H9 (cell line): ENCODE measurements around the gene ITPKB. TPM values are rescaled to one million over a fixed set of nuclear protein-coding genes. Genes with fewer than 3 reads are reported as not detected.
A peak's percentile ranks its signal among the peaks of the same experiment; 100 is the strongest.

Source experiments
- DNase-seq: peaks from one replicate; pipeline ENCODE4 v3.0.0-alpha.2; 2017
- H2AFZ ChIP-seq: one replicate; pipeline ENCODE4 v1.6.1; 2013; ENCODE audit warnings: mild to moderate bottlenecking, low read length, control low read depth, moderate library complexity
- H2AK5ac ChIP-seq: 2 replicates; pipeline ENCODE4 v1.6.1; 2013; ENCODE audit warnings: low read length, control low read depth, mixed read lengths; ENCODE audit not compliant: insufficient read length
- H2BK120ac ChIP-seq: one replicate; pipeline ENCODE4 v1.6.1; 2013; ENCODE audit warnings: low read depth, mild to moderate bottlenecking, low read length, control low read depth, inconsistent platforms; ENCODE audit not compliant: poor library complexity, severe bottlenecking
- H2BK12ac ChIP-seq: 2 replicates; pipeline ENCODE4 v1.6.1; 2013; ENCODE audit warnings: low read length, control low read depth, mixed read lengths, low read depth; ENCODE audit not compliant: insufficient read length
- H2BK15ac ChIP-seq: 2 replicates; pipeline ENCODE4 v1.6.1; 2013; ENCODE audit warnings: low read depth, low read length, control low read depth
- H2BK20ac ChIP-seq: one replicate; pipeline ENCODE4 v1.6.1; 2013; ENCODE audit warnings: low read depth, mild to moderate bottlenecking, low read length, control low read depth, inconsistent platforms; ENCODE audit not compliant: poor library complexity, severe bottlenecking
- H2BK5ac ChIP-seq: 2 replicates; pipeline ENCODE4 v1.6.1; 2013; ENCODE audit warnings: low read length, control low read depth, mixed read lengths; ENCODE audit not compliant: insufficient read length
- H3K14ac ChIP-seq: 2 replicates; pipeline ENCODE4 v1.6.1; 2013; ENCODE audit warnings: low read length, control low read depth; ENCODE audit not compliant: insufficient read depth
- H3K18ac ChIP-seq: 2 replicates; pipeline ENCODE4 v1.6.1; 2013; ENCODE audit warnings: low read depth, mild to moderate bottlenecking, mixed read lengths, low read length, control low read depth; ENCODE audit not compliant: insufficient read length
- H3K23ac ChIP-seq: 2 replicates; pipeline ENCODE4 v1.6.1; 2013; ENCODE audit warnings: low read length, control low read depth, mixed read lengths, low read depth; ENCODE audit not compliant: insufficient read length
- H3K23me2 ChIP-seq: 2 replicates; pipeline ENCODE4 v1.6.1; 2013; ENCODE audit warnings: low read depth, mild to moderate bottlenecking, mixed read lengths, low read length, control low read depth; ENCODE audit not compliant: insufficient read length, poor library complexity, severe bottlenecking
- H3K27ac ChIP-seq: 2 replicates; pipeline ENCODE4 v1.5.1; 2013; ENCODE audit warnings: low read length, control low read depth, mixed read lengths, low read depth; ENCODE audit not compliant: insufficient read length
- H3K27me3 ChIP-seq: 2 replicates; pipeline ENCODE4 v1.6.1; 2013; ENCODE audit warnings: low read length, control low read depth, inconsistent platforms; ENCODE audit not compliant: insufficient read depth
- H3K4ac ChIP-seq: 2 replicates; pipeline ENCODE4 v1.6.1; 2013; ENCODE audit warnings: low read depth, mild to moderate bottlenecking, control low read depth, inconsistent platforms, low read length, moderate library complexity
- H3K4me1 ChIP-seq: 2 replicates; pipeline ENCODE4 v1.6.1; 2013; ENCODE audit warnings: low read length, control low read depth, inconsistent platforms; ENCODE audit not compliant: insufficient read depth
- H3K4me2 ChIP-seq: 2 replicates; pipeline ENCODE4 v1.6.1; 2013; ENCODE audit warnings: low read length, control low read depth, mixed read lengths; ENCODE audit not compliant: insufficient read length, insufficient read depth
- H3K56ac ChIP-seq: 2 replicates; pipeline ENCODE4 v1.6.1; 2013; ENCODE audit warnings: low read depth, mild to moderate bottlenecking, mixed read lengths, low read length, control low read depth; ENCODE audit not compliant: insufficient read length
- H3K79me1 ChIP-seq: 2 replicates; pipeline ENCODE4 v1.6.1; 2013; ENCODE audit warnings: low read depth, mild to moderate bottlenecking, moderate library complexity, low read length, control low read depth, inconsistent platforms; ENCODE audit not compliant: insufficient read depth, poor library complexity, severe bottlenecking
- H3K79me2 ChIP-seq: 2 replicates; pipeline ENCODE4 v1.6.1; 2013; ENCODE audit warnings: low read length, control low read depth, inconsistent platforms; ENCODE audit not compliant: insufficient read depth
- H3K9ac ChIP-seq: 2 replicates; pipeline ENCODE4 v1.6.1; 2013; ENCODE audit warnings: low read length, control low read depth, mixed read lengths; ENCODE audit not compliant: insufficient read length; ENCODE audit errors: extremely low read depth
- H3K9me3 ChIP-seq: one replicate; pipeline ENCODE4 v1.6.1; 2013; ENCODE audit warnings: low read depth, low read length, inconsistent platforms; ENCODE audit not compliant: control insufficient read depth
- H3T11ph ChIP-seq: one replicate; pipeline ENCODE4 v1.6.1; 2013; ENCODE audit warnings: mild to moderate bottlenecking, low read length, control low read depth, inconsistent platforms
- H4K20me1 ChIP-seq: one replicate; pipeline ENCODE4 v1.6.1; 2013; ENCODE audit not compliant: control insufficient read depth, insufficient read length, insufficient read depth
- H4K5ac ChIP-seq: 2 replicates; pipeline ENCODE4 v1.6.1; 2013; ENCODE audit warnings: low read depth, mild to moderate bottlenecking, mixed read lengths, low read length, control low read depth; ENCODE audit not compliant: insufficient read length
- H4K8ac ChIP-seq: replicated peaks from 2 replicates; pipeline ENCODE4 v1.6.1; 2013; ENCODE audit warnings: low read length, control low read depth, mixed read lengths, low read depth; ENCODE audit not compliant: insufficient read length
- H4K91ac ChIP-seq: 2 replicates; pipeline ENCODE4 v1.6.1; 2013; ENCODE audit warnings: low read depth, mild to moderate bottlenecking, moderate library complexity, mixed read lengths, low read length, control low read depth; ENCODE audit not compliant: insufficient read length
- H3K27ac Mint-ChIP-seq, 3 experiments: 2 replicates in 2 of 3; 3 replicates in 1 of 3; pipeline ENCODE4 v1.8.0; 2020 to 2021; ENCODE audit warnings: mixed read lengths in 3 of 3, mild to moderate bottlenecking in 1 of 3, moderate library complexity in 1 of 3
- H3K27me3 Mint-ChIP-seq: 2 replicates; pipeline ENCODE4 v1.8.0; 2021; ENCODE audit warnings: low read depth, mild to moderate bottlenecking, moderate library complexity, mixed read lengths
- H3K36me3 Mint-ChIP-seq, 3 experiments: 2 replicates in 2 of 3; 3 replicates in 1 of 3; pipeline ENCODE4 v1.8.0; 2020 to 2021; ENCODE audit warnings: low read depth in 3 of 3, mixed read lengths in 3 of 3; ENCODE audit not compliant: insufficient read depth in 1 of 3
- H3K4me1 Mint-ChIP-seq, 2 experiments: 2 replicates each; pipeline ENCODE4 v1.8.0; 2020; ENCODE audit warnings: mixed read lengths in 2 of 2
- H3K4me3 Mint-ChIP-seq, 2 experiments: 2 replicates in 1 of 2; 3 replicates in 1 of 2; pipeline ENCODE4 v1.8.0; 2020 to 2021; ENCODE audit warnings: mild to moderate bottlenecking in 2 of 2, mixed read lengths in 2 of 2, moderate library complexity in 1 of 2
- H3K9me3 Mint-ChIP-seq, 2 experiments: 2 replicates in 1 of 2; 3 replicates in 1 of 2; pipeline ENCODE4 v1.8.0; 2020; ENCODE audit warnings: mild to moderate bottlenecking in 2 of 2, mixed read lengths in 2 of 2, moderate library complexity in 1 of 2
- WGBS: extraction: QIAGEN DNeasy Blood & Tissue Kit; methylation state at CpG from one replicate; pipeline ENCODE4 v1.1.7; 2013; ENCODE audit warnings: missing lambda C conversion rate, low lambda C conversion rate, mixed read lengths; ENCODE audit not compliant: insufficient read length; ENCODE audit errors: extremely low coverage; 5-methylcytosine and 5-hydroxymethylcytosine counted together
- total RNA-seq: library from RNA; stranded (reverse); gene quantifications from 2 replicates; pipeline ENCODE4 v1.2.1, GENCODE V29; 2021
- TF ChIP-seq, protein P1 (sequence below): fragments of 200-600 bp; sonication (generic); conservative IDR thresholded peaks from 3 replicates; pipeline ENCODE4 v1.8.0; 2021; ENCODE audit warnings: antibody characterized with exemption, mild to moderate bottlenecking

The ITPKB gene
- total RNA-seq, 1 experiment from 2014 or later: 3.8 TPM

DNA sequence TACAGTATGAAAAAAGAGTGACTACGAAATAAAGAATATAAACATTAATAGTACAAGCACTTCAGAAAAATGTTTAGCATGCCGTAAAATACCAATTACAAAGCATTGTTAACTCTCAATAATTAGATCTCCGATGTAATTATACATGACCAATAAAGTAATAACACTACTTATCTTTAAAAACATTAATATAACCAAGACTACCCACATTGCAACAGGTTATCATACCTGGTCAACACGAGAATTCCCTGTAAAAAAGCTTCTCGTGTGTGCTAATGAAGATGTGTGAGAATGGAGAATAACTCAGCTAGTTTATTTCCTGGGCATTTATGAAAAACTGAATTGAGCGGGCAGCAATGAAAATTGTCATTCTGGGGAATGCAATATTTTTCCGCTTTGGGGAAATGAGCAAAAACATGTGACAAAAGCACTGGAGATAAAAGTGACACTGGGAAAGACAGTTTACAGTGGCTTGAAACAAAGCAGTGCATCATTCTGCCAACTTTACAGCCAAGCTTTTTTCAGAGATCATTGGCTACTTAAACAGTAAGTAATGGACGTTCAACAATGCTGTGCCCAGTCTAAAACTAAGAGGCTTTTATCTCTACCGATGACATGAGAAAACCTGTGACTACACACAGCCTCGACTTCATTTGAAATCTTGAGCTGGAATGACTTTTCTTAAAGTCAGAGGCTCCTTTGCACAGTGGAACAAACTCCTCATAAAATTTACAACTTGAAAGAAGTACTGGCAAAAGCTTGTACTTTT is 34.7 kb downstream of the ITPKB start:
- Histone ChIP-seq H4K91ac (no peak overlapping the region), H2BK15ac (no peak overlapping the region), H3K27ac (no peak overlapping the region), H2BK5ac (no peak overlapping the region), H3K4me2 (no peak overlapping the region), H3K18ac (no peak overlapping the region), H2BK20ac (no peak overlapping the region), H3K56ac (no peak overlapping the region), H2AFZ (no peak overlapping the region), H3K27me3 (no peaks in the 10 kb centered on the region), H2BK120ac (no peak overlapping the region), H4K20me1 (no peaks in the 10 kb centered on the region), H3K23me2 (peaks cover 2% of the 10 kb centered on the region), H3K23ac (no peak overlapping the region), H3K79me2 (no peaks in the 10 kb centered on the region), H3T11ph (no peak overlapping the region), H4K8ac (no peak overlapping the region), H3K79me1 (no peaks in the 10 kb centered on the region), H3K4me1 (peaks cover 10% of the 10 kb centered on the region; the same call in 1 of the 2 replicates), H3K9ac (no peak overlapping the region), H3K4ac (no peak overlapping the region), H3K9me3 (no peaks in the 10 kb centered on the region), H2AK5ac (no peak overlapping the region), H3K14ac (no peak overlapping the region), H2BK12ac (no peak overlapping the region), H4K5ac (no peak overlapping the region)
- peak overlapping the region; percentile 57 to 69; a peak in 3 of 5 replicates for H3K4me3 Mint-ChIP-seq
- no peaks in the 10 kb centered on the region for H3K27me3 Mint-ChIP-seq
- no peak overlapping the region for H3K27ac Mint-ChIP-seq
- DNase-seq: no peak
- H3K9me3 Mint-ChIP-seq: peaks cover 0 to 4% of the 10 kb centered on the region in 2 experiments; a peak in 1 of 5 replicates
- peaks cover 25% of the 10 kb centered on the region in 2 experiments for H3K4me1 Mint-ChIP-seq
- WGBS: 100% methylated on average over 1 of the region's 10 CpGs
- TF ChIP-seq, protein P1, sequence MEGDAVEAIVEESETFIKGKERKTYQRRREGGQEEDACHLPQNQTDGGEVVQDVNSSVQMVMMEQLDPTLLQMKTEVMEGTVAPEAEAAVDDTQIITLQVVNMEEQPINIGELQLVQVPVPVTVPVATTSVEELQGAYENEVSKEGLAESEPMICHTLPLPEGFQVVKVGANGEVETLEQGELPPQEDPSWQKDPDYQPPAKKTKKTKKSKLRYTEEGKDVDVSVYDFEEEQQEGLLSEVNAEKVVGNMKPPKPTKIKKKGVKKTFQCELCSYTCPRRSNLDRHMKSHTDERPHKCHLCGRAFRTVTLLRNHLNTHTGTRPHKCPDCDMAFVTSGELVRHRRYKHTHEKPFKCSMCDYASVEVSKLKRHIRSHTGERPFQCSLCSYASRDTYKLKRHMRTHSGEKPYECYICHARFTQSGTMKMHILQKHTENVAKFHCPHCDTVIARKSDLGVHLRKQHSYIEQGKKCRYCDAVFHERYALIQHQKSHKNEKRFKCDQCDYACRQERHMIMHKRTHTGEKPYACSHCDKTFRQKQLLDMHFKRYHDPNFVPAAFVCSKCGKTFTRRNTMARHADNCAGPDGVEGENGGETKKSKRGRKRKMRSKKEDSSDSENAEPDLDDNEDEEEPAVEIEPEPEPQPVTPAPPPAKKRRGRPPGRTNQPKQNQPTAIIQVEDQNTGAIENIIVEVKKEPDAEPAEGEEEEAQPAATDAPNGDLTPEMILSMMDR: no peak
- no peaks in the 10 kb centered on the region; a peak in 2 of 7 replicates for H3K36me3 Mint-ChIP-seq
